ENCODE results near the gene MRPS25. TPM values are rescaled to one million over a fixed set of nuclear protein-coding genes. Genes with fewer than 3 reads are reported as not detected.

The MRPS25 gene
- total and polyA plus RNA-seq, 2 experiments from 2014 or later, result 30.9 to 59.9 TPM

GRCh38 chr3:15056676-15057404 is 8.3 kb downstream of the MRPS25 start:
- no peak for DNase-seq (ENCODE audit: low spot score)
- WGBS (ENCODE audit: low lambda C conversion rate, missing lambda C conversion rate), result 95% methylated on average over 19 of the region's 19 CpGs
- TF ChIP-seq EZH2phosphoT487 (IDR thresholded peaks at IDR 0.05; ENCODE audit: low read depth, severe bottlenecking, unreplicated experiment), result no peak
- no peak for TF ChIP-seq CTCF (IDR thresholded peaks at IDR 0.05; ENCODE audit: poor library complexity)
- no peak for TF ChIP-seq EZH2 (IDR thresholded peaks at IDR 0.05; ENCODE audit: borderline replicate concordance)
- H3K27ac ChIP-seq, result no peak overlapping the region
- no peaks in the 10 kb centered on the region for H3K9me3 ChIP-seq (ENCODE audit: low read depth)
- H3K4me3 ChIP-seq, result no peak overlapping the region
- H3K79me2 ChIP-seq, result peaks cover 69% of the 10 kb centered on the region
- no peak overlapping the region for H2AFZ ChIP-seq
- H4K20me1 ChIP-seq (ENCODE audit: insufficient read depth, poor library complexity, severe bottlenecking), result no peaks in the 10 kb centered on the region
- no peaks in the 10 kb centered on the region for H3K9me2 ChIP-seq (replicated peaks; ENCODE audit: insufficient read depth)
- no peaks in the 10 kb centered on the region for H3K27me3 ChIP-seq
- no peaks in the 10 kb centered on the region for H3K4me1 ChIP-seq (ENCODE audit: insufficient read depth)
- no peaks in the 10 kb centered on the region for H3K36me3 ChIP-seq (replicated peaks; ENCODE audit: insufficient read depth, low read depth)
- H3K4me2 ChIP-seq, result no peak overlapping the region

- 96% methylated on average over 8 of the region's 8 CpGs for WGBS (ENCODE audit: low lambda C conversion rate, missing lambda C conversion rate)
- Histone ChIP-seq H3K4me1 (ENCODE audit: insufficient read depth) (no peaks in the 10 kb centered on the region), H4K20me1 (ENCODE audit: insufficient read depth, poor library complexity, severe bottlenecking) (no peaks in the 10 kb centered on the region), H3K27me3 (no peaks in the 10 kb centered on the region), H3K9me3 (ENCODE audit: low read depth) (no peaks in the 10 kb centered on the region), H3K9me2 (replicated peaks; ENCODE audit: insufficient read depth) (no peaks in the 10 kb centered on the region), H3K79me2 (peaks cover 74% of the 10 kb centered on the region), H2AFZ (no peak overlapping the region), H3K36me3 (replicated peaks; ENCODE audit: insufficient read depth, low read depth) (no peaks in the 10 kb centered on the region), H3K4me3 (no peak overlapping the region), H3K27ac (no peak overlapping the region), H3K4me2 (no peak overlapping the region)
- DNase-seq (ENCODE audit: low spot score), result no peak
- TF ChIP-seq EZH2phosphoT487 (IDR thresholded peaks at IDR 0.05; ENCODE audit: low read depth, severe bottlenecking, unreplicated experiment) (no peak), EZH2 (IDR thresholded peaks at IDR 0.05; ENCODE audit: borderline replicate concordance) (no peak), CTCF (IDR thresholded peaks at IDR 0.05; ENCODE audit: poor library complexity) (no peak)
Measured at GRCh38 chr3:15055019-15055557, 10.0 kb downstream of the MRPS25 start.

- H3K9me2 ChIP-seq (replicated peaks; ENCODE audit: insufficient read depth), result no peaks in the 10 kb centered on the region
- H3K4me1 ChIP-seq (ENCODE audit: insufficient read depth), result no peaks in the 10 kb centered on the region
- 96% methylated on average over 4 of the region's 4 CpGs for WGBS (ENCODE audit: low lambda C conversion rate, missing lambda C conversion rate)
- H3K27ac ChIP-seq, result no peak overlapping the region
- H3K9me3 ChIP-seq (ENCODE audit: low read depth), result no peaks in the 10 kb centered on the region
- H3K36me3 ChIP-seq (replicated peaks; ENCODE audit: insufficient read depth, low read depth), result no peaks in the 10 kb centered on the region
- peaks cover 65% of the 10 kb centered on the region for H3K79me2 ChIP-seq
- TF ChIP-seq CTCF (IDR thresholded peaks at IDR 0.05; ENCODE audit: poor library complexity) (no peak), EZH2 (IDR thresholded peaks at IDR 0.05; ENCODE audit: borderline replicate concordance) (no peak), EZH2phosphoT487 (IDR thresholded peaks at IDR 0.05; ENCODE audit: low read depth, severe bottlenecking, unreplicated experiment) (no peak)
- no peak for DNase-seq (ENCODE audit: low spot score)
- no peak overlapping the region for H2AFZ ChIP-seq
- H3K4me3 ChIP-seq, result no peak overlapping the region
- H4K20me1 ChIP-seq (ENCODE audit: insufficient read depth, poor library complexity, severe bottlenecking), result peaks cover 6% of the 10 kb centered on the region
- no peaks in the 10 kb centered on the region for H3K27me3 ChIP-seq
- H3K4me2 ChIP-seq, result no peak overlapping the region
Measured at GRCh38 chr3:15053541-15053940, 11.6 kb downstream of the MRPS25 start.
